HEK293 (cell line): ENCODE data around the gene NTRK3.

Source experiments
- ZNF529 ChIP-seq: fragments of 450-650 bp; formaldehyde crosslinking; IDR thresholded peaks from 2 replicates; pipeline ENCODE4 v1.5.1; 2017; ENCODE audit warnings: missing genetic modification characterization, missing biosample characterization; ENCODE audit not compliant: insufficient replicate concordance
- ZNF623 ChIP-seq: fragments of 450-650 bp; formaldehyde crosslinking; IDR thresholded peaks from 2 replicates; pipeline ENCODE4 v1.5.1; 2016; ENCODE audit warnings: missing biosample characterization, missing genetic modification characterization
- TF ChIP-seq, protein P1 (sequence below): fragments of 450-650 bp; formaldehyde crosslinking; IDR thresholded peaks from 2 replicates; pipeline ENCODE4 v1.5.1; 2016; ENCODE audit warnings: missing biosample characterization, missing genetic modification characterization
- TF ChIP-seq, protein P2 (sequence below): fragments of 450-650 bp; formaldehyde crosslinking; IDR thresholded peaks from 2 replicates; pipeline ENCODE4 v1.5.1; 2016; ENCODE audit warnings: missing biosample characterization, missing genetic modification characterization

DNA sequence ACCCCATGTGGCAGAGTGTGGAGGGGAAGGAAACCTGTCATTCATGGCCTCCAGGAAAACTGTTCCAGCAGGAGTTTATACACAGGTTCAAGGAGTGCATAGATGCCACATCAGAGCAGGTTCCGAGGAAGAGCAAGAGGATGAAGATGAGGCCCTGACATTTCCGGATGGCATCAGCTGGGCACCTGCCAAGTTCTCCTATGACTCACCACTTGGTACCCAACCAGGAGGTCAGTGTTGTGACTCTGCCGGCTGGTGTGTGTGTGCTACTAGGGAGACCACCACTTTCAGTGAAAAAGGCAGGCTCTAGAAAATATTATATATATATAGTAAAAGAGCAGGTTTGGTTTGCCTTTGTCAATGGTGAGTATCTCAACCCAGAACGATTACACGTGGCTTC, 69.3 kb downstream of the NTRK3 start:
- TF ChIP-seq, protein P1, sequence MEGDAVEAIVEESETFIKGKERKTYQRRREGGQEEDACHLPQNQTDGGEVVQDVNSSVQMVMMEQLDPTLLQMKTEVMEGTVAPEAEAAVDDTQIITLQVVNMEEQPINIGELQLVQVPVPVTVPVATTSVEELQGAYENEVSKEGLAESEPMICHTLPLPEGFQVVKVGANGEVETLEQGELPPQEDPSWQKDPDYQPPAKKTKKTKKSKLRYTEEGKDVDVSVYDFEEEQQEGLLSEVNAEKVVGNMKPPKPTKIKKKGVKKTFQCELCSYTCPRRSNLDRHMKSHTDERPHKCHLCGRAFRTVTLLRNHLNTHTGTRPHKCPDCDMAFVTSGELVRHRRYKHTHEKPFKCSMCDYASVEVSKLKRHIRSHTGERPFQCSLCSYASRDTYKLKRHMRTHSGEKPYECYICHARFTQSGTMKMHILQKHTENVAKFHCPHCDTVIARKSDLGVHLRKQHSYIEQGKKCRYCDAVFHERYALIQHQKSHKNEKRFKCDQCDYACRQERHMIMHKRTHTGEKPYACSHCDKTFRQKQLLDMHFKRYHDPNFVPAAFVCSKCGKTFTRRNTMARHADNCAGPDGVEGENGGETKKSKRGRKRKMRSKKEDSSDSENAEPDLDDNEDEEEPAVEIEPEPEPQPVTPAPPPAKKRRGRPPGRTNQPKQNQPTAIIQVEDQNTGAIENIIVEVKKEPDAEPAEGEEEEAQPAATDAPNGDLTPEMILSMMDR (tag by site-specific recombination): no peak
- TF ChIP-seq, protein P2, sequence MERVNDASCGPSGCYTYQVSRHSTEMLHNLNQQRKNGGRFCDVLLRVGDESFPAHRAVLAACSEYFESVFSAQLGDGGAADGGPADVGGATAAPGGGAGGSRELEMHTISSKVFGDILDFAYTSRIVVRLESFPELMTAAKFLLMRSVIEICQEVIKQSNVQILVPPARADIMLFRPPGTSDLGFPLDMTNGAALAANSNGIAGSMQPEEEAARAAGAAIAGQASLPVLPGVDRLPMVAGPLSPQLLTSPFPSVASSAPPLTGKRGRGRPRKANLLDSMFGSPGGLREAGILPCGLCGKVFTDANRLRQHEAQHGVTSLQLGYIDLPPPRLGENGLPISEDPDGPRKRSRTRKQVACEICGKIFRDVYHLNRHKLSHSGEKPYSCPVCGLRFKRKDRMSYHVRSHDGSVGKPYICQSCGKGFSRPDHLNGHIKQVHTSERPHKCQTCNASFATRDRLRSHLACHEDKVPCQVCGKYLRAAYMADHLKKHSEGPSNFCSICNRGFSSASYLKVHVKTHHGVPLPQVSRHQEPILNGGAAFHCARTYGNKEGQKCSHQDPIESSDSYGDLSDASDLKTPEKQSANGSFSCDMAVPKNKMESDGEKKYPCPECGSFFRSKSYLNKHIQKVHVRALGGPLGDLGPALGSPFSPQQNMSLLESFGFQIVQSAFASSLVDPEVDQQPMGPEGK (tag by site-specific recombination): no peak
- TF ChIP-seq ZNF529 (tag by site-specific recombination): no peak
- no peak for TF ChIP-seq ZNF623 (tag by site-specific recombination)
